GM18868 (cell line): ENCODE data around the gene PDCD1LG2.
A peak's percentile ranks its signal among the peaks of the same experiment; 100 is the strongest.
"Not testable (repeated sequence)": the region's sequence is repeated elsewhere in the genome, so short reads cannot be mapped to it uniquely, and the experiment has no call there.

Experiments used
- ATAC-seq: cut with Tn5 transposase; IDR thresholded peaks from one replicate; pipeline ENCODE4 v1.9.1; 2021; ENCODE audit warnings: mild to moderate bottlenecking, moderate library complexity; ENCODE audit not compliant: unreplicated experiment

PDCD1LG2 gene

GRCh38 chr9:5563417-5563815, 53.1 kb downstream of the PDCD1LG2 start:
- ATAC-seq, result no peak

GRCh38 chr9:5563886-5564285, 53.6 kb downstream of the PDCD1LG2 start:
- no peak for ATAC-seq

GRCh38 chr9:5566054-5566618, 55.8 kb downstream of the PDCD1LG2 start:
- peak; percentile 79 for ATAC-seq

GRCh38 chr9:5568868-5569267, 58.5 kb downstream of the PDCD1LG2 start:
- no peak for ATAC-seq

GRCh38 chr9:5569409-5569808, 59.1 kb downstream of the PDCD1LG2 start:
- no peak for ATAC-seq

GRCh38 chr9:5569891-5570290, 59.6 kb downstream of the PDCD1LG2 start:
- ATAC-seq, result no peak

GRCh38 chr9:5571629-5572232, 61.4 kb downstream of the PDCD1LG2 start:
- ATAC-seq, result no peak

GRCh38 chr9:5574097-5574496, 63.8 kb downstream of the PDCD1LG2 start:
- no peak for ATAC-seq

- no peak for ATAC-seq
Observed at GRCh38 chr9:5575000-5575399, 64.7 kb downstream of the PDCD1LG2 start.

GRCh38 chr9:5577225-5577624, 66.9 kb downstream of the PDCD1LG2 start:
- ATAC-seq, result peak; percentile 43

GRCh38 chr9:5578018-5578697, 67.8 kb downstream of the PDCD1LG2 start:
- ATAC-seq, result no peak

- ATAC-seq, result no peak
Observed at GRCh38 chr9:5578698-5579085, 68.4 kb downstream of the PDCD1LG2 start.

GRCh38 chr9:5579881-5580280, 69.5 kb downstream of the PDCD1LG2 start:
- no peak for ATAC-seq

- no peak for ATAC-seq
Observed at GRCh38 chr9:5580650-5581049, 70.3 kb downstream of the PDCD1LG2 start.

- not testable (repeated sequence) for ATAC-seq
Observed at GRCh38 chr9:5581706-5582105, 71.4 kb downstream of the PDCD1LG2 start.

- ATAC-seq, result peak; percentile 60
Observed at GRCh38 chr9:5582835-5583195, 72.5 kb downstream of the PDCD1LG2 start.

- ATAC-seq, result peak; percentile 16
Observed at GRCh38 chr9:5586391-5586802, 76.1 kb downstream of the PDCD1LG2 start.

GRCh38 chr9:5587024-5587423, 76.7 kb downstream of the PDCD1LG2 start:
- no peak for ATAC-seq

GRCh38 chr9:5592231-5592630, 81.9 kb downstream of the PDCD1LG2 start:
- no peak for ATAC-seq

- no peak for ATAC-seq
Observed at GRCh38 chr9:5592904-5593303, 82.6 kb downstream of the PDCD1LG2 start.

GRCh38 chr9:5593904-5594303, 83.6 kb downstream of the PDCD1LG2 start:
- peak; percentile 65 for ATAC-seq

GRCh38 chr9:5596173-5596572, 85.8 kb downstream of the PDCD1LG2 start:
- ATAC-seq, result no peak
